ENCODE data around the gene P3H1.

Gene P3H1

DNA sequence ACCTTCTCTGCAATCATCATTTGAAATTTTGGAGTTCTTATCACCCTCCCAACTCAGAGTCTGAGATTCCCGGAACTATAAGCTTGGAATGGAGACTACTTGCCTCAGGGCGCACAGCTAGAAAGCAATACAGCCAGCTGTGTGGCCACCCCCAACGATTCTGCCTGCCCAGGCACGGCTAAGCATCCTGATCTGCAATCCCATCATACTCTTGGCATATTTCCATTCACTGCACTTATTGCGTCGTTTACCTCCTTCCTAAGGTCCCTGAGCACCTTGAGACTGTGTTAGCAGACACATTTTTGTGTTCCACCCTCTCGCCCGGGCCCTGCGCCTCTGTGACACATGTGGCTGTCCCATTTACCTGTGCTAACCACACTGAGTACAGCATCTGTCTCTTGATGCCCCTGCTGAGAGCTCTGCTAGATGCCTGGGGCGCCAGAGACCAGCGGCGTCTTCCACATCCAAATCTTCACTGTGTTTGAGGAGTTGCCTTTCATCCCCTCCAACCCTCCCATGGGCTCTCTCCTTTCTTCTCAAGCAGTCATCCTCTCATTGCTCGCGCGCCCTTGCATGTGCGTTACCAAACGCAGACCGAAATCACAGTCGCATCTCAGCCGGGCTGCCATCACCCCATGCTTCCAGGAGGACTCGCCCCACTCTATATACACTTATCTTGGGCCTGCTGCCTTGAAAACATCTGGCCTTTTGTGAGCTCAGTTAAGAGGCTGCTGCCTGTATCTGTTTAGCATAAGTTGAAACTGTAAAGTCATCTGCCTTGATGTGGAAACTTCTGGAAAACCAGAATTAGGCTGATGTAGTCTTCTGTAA, 23.3 kb downstream of the P3H1 start:
- no peaks in the 10 kb centered on the region for H3K9me3 Mint-ChIP-seq
- H3K36me3 Mint-ChIP-seq (ENCODE audit: low read depth), result peaks cover 30% of the 10 kb centered on the region
- no peaks in the 10 kb centered on the region for H3K27me3 Mint-ChIP-seq
- H3K4me3 Mint-ChIP-seq, result no peak overlapping the region
- no peak overlapping the region for H3K27ac Mint-ChIP-seq
- H3K4me1 Mint-ChIP-seq (ENCODE audit: low read depth), result no peaks in the 10 kb centered on the region
- DNase-seq, result peak; percentile 12

DNA sequence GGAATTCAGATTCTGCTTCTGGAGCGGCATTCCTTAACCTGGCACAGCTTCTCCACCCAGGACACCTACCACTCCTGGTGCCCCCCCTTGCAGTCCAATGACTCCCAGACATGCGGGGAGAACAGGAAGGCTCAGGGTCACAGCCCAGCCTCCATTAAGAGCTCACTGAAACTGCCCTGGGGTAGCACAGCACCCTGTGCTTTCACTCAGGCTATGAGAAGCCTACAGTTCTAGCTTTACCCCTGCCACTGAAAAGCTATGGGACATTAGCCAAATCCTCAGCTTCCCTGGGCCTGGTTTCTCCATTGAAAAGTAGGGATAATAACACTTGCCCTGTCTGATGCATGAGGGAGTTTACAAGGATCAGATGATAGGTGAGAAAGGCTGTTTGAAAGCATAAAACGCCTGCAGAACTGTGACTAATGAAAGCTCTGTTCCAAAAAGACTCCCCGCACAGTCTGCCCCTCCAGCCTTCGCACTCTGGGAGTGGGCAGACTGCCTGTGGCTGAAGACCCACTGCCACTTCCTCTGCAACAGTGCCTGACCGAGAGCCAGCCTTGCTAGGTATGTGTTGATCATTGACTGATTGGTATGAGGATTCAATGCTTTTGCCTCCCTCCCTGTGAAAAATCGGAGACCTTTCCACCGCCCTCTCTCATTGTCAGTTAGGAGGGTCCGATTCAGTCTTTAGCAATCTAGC, 24.1 kb downstream of the P3H1 start:
- H3K4me1 Mint-ChIP-seq (ENCODE audit: low read depth), result no peaks in the 10 kb centered on the region
- H3K27ac Mint-ChIP-seq, result no peak overlapping the region
- peaks cover 22% of the 10 kb centered on the region for H3K36me3 Mint-ChIP-seq (ENCODE audit: low read depth)
- no peaks in the 10 kb centered on the region for H3K9me3 Mint-ChIP-seq
- H3K4me3 Mint-ChIP-seq, result no peak overlapping the region
- peak; percentile 2 for DNase-seq
- no peaks in the 10 kb centered on the region for H3K27me3 Mint-ChIP-seq

DNA sequence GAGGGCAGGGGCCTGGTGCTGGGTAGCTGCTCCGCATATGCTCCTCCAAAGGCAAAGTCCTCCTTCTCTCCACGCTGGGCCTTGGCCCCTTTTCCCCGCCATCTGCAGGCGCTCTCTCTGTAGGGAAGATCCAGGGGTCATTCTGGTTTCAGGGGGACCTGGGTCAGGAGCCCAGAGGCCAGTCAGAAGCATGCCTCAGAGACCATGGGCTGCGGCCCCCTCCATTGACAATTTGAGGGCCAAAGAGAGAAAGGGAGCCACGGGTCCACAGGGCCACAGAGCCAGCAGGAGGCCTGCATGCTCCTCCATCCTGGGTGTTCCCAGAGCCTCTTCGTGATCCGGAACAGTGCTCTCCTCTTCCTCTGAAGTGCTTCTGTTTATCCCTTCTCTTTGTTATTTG, 24.7 kb downstream of the P3H1 start:
- peaks cover 3% of the 10 kb centered on the region for H3K4me1 Mint-ChIP-seq (ENCODE audit: low read depth)
- H3K27ac Mint-ChIP-seq, result no peak overlapping the region
- H3K36me3 Mint-ChIP-seq (ENCODE audit: low read depth), result peaks cover 16% of the 10 kb centered on the region
- DNase-seq, result no peak
- H3K4me3 Mint-ChIP-seq, result no peak overlapping the region
- H3K27me3 Mint-ChIP-seq, result no peaks in the 10 kb centered on the region
- no peaks in the 10 kb centered on the region for H3K9me3 Mint-ChIP-seq

DNA sequence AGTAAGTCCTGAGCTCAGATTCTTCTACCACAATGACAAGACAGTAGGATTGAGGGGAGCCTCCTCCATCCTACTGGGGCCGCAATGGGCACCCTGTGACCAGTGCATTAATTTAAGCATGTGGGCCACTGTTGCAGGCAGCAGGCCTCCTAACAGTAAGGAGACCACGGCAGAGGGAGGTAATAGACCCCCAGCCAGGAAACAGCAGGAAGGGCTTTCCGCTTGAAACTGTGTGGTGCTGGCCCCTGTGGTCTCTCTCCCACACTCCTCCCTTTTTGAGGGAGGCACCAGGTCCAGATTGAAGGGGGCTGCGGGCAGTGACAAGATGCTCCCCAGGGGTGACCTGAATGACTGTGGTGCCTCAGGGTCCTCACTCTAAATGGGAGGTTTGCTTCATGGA, 25.1 kb downstream of the P3H1 start:
- Mint-ChIP-seq H3K4me3 (no peak overlapping the region), H3K4me1 (ENCODE audit: low read depth) (peaks cover 6% of the 10 kb centered on the region), H3K27me3 (no peaks in the 10 kb centered on the region), H3K36me3 (ENCODE audit: low read depth) (peaks cover 12% of the 10 kb centered on the region), H3K9me3 (no peaks in the 10 kb centered on the region), H3K27ac (no peak overlapping the region)
- DNase-seq, result no peak

DNA sequence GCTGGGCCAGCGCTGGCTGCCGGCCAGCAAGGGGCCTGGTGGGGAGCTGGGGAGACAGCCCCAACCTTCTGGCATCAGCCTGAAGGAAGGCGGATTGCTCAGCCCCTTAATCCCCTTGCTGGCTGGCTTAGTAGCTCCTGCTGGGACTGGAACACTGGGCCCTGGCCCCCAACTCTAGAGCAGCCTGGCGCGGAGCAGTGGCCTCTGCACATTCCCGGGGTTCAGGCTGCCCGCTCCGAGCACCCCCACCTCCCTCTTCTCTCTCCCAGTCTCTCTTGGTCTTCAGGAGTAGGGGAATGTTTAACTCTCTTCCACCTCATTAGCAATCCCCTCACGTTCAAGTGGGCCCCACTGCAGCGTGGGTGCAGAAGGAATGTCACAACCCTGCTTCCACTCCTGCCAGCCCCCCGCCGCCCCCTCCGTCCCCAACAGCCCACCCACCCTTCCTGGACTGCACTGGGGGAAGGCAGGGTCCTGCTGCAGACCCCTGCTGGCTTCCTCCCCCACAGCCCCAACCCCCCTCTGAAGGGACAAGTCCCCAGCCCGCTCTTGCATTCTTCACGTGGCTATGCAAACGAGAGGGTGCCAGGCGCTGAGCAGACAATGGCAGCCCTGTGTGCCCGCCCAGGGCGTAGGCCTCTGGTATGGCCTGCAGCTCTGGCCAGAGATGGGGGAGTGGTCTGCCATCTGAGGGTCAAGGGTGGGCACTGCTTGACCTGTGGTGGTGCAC, 25.8 kb downstream of the P3H1 start:
- no peak overlapping the region for H3K27ac Mint-ChIP-seq
- no peaks in the 10 kb centered on the region for H3K27me3 Mint-ChIP-seq
- DNase-seq, result no peak
- H3K4me1 Mint-ChIP-seq (ENCODE audit: low read depth), result peaks cover 6% of the 10 kb centered on the region
- no peak overlapping the region for H3K4me3 Mint-ChIP-seq
- H3K36me3 Mint-ChIP-seq (ENCODE audit: low read depth), result peaks cover 5% of the 10 kb centered on the region
- H3K9me3 Mint-ChIP-seq, result no peaks in the 10 kb centered on the region

DNA sequence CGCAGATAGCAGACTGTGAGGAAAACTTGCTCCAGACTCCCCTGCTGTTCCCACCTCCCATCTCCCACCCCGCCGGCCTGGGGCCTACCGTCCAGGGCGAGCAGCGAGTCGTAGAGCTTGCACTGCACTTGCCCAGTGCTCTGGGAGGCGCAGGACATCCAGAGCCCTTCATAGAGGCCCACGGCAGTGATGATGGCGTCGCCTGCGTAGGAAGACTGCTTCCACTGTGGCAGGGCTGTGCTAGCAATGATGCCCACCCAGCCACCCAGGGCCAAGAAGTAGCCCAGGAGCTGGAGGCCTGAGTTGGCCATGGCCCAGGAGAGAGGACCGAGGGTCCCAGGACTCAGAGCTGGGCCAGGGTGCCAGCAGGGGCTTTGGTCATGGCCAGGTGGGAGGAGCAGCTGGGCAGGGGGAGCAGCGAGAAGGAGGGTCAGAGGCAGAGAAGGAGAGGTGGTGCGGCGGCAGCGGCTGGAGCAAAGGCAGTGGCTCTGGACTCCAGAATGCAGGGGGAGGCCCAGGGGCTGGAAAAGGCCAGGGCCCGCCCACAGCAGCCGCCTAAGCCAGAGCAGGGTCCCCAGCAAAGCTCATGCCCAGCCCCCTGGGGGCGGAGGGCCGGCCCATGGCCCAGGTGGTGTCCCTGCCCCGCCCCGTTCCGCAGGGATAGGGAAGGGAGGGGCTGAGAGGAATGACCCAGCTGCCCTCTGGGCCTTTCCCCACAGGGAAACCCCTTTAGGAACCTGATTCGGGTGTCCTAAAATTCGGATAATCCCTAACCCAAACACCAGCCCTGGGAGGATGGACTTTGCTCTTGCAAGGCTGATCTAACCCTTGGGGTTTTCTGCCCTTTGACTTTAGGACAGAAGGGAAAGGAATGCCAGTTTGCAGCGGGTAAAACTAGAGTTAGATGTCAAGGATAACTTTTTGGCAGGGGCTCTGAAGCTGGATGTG, 26.8 kb downstream of the P3H1 start, which contains the start of gene CLDN19:
Gene CLDN19, minus strand, starts transcription at position 484 of the 948 bp plus-strand sequence. Its CDS starts 173 bp downstream, at position 311.
- Mint-ChIP-seq H3K27ac (no peak within 1 kb of the TSS), H3K4me1 (ENCODE audit: low read depth) (peaks cover 6% of the 10 kb centered on the region), H3K27me3 (no peaks in the 10 kb centered on the region), H3K4me3 (no peak within 1 kb of the TSS), H3K9me3 (no peaks in the 10 kb centered on the region), H3K36me3 (ENCODE audit: low read depth) (no peaks in the 10 kb centered on the region)
- no peak for DNase-seq

DNA sequence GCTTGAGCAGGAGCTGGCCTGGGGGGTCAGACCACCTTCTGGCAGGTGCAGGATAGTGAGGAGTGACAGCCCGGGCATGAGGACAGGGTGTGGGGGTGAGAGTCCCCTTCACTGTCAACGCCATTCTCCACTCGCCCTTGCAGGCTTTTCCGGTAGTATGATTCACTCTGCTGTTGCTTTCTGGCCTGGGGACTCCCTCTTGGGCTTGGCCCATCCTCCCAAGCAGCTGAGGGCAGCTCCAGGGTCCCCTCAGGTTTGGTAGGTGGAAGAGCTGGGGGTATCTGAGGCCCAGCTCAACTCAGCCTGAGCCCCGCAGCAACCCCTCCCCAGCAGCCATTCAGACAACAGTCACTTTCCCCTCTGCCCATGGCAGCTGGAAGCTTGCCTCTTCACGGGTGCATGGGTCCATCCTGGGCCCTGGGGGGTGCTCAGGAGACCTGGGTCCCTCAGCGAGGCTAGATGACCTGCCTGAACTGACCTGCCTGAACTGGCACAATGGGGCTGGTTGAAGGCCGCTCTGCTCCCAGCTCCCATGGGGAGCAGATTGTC, 28.1 kb downstream of the P3H1 start:
- no peaks in the 10 kb centered on the region for H3K9me3 Mint-ChIP-seq
- no peak overlapping the region for H3K4me3 Mint-ChIP-seq

DNA sequence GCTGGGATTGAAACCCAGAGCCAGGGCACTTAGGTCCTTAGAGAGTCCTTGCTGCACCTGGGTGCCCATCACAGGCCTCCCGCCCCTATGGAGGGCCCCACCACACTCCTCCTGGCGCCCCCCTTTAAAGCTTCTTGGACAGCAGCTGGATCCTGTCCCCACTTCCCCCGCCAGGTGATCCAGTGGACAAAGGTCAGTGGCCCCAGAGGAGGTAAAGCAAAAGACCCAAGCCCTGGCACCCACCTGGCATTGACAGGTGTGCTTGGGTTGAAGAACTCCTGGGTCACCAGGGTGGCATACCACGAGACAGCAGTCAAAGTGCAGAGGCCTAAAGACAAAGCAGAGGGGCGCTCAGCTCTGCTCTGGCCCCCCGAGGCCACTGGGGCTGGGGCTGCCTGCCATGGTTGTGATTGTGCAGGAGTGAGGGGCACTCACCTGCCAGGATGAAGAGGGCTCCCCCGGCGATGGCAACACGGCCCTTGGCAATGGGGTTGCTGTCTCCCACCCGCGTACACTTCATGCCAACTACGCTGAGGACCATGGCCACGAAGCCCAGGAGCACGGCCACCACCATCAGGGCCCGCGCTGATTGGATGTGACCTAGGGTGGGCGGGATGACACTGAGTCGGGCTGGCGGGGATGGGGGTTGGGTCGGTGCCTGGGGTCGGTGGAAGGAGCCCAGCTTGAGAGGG, 28.7 kb downstream of the P3H1 start:
- Mint-ChIP-seq H3K36me3 (ENCODE audit: low read depth) (no peaks in the 10 kb centered on the region), H3K27ac (no peak overlapping the region), H3K4me1 (ENCODE audit: low read depth) (peaks cover 6% of the 10 kb centered on the region), H3K4me3 (no peak overlapping the region), H3K27me3 (no peaks in the 10 kb centered on the region), H3K9me3 (no peaks in the 10 kb centered on the region)
- no peak for DNase-seq

More for the DNA sequence above, 28.1 kb downstream of the P3H1 start:
- no peak for DNase-seq
- H3K27me3 Mint-ChIP-seq, result no peaks in the 10 kb centered on the region
- no peaks in the 10 kb centered on the region for H3K36me3 Mint-ChIP-seq (ENCODE audit: low read depth)
- no peak overlapping the region for H3K27ac Mint-ChIP-seq
- H3K4me1 Mint-ChIP-seq (ENCODE audit: low read depth), result peaks cover 6% of the 10 kb centered on the region

DNA sequence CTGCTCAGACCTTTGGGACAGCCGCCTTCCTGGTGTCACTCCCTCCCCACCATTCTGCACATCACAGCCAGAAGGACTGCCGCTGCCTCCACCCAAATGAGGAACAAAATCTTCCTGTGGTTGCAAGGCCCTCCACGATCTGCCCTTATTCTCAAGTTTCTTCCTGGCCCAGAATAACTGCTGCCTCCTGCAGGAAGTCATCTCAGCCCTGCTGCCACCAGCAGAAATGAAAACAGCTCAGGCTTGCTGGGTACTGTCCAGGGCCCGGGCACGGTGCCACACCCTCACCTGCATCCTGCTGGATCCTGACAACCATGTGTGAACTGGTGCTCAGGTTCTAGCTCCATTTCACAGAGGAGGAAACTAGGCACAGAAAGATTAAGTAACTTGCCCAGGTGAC, 29.6 kb downstream of the P3H1 start:
- no peak overlapping the region for H3K4me3 Mint-ChIP-seq
- no peak overlapping the region for H3K27ac Mint-ChIP-seq
- no peak for DNase-seq
- peaks cover 6% of the 10 kb centered on the region for H3K4me1 Mint-ChIP-seq (ENCODE audit: low read depth)
- H3K27me3 Mint-ChIP-seq, result no peaks in the 10 kb centered on the region
- no peaks in the 10 kb centered on the region for H3K9me3 Mint-ChIP-seq
- H3K36me3 Mint-ChIP-seq (ENCODE audit: low read depth), result no peaks in the 10 kb centered on the region

DNA sequence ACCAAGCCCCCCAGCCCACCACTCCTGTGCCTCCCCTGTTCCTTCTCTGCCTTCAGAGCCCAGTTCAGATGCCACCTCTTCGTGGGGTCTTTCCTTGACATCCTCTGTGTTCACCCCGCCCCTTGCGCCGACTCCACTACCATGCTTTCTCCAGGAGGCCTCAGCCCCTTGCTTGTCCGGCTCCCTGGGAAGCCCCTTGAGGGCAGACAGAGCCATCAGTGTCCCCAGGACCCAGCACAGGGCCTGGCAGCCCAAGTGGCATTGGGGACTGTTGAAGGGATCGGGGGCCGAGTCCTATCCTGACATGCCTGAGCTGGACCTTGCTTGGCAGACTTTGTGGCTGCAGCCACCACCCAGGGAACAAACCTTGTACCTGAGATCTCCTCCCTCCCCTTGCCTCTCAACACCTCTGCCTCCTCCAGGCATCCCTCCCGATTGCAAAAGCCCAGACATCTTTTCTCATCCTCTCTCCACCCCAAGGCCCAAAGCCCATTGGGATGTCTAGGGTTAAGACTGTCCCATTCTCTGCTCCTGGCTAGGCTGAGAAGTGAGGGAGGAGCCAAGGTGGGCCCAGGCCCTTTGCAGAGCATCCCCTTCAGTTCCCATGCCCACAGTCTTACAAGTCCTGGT, 30.1 kb downstream of the P3H1 start:
- Mint-ChIP-seq H3K9me3 (no peaks in the 10 kb centered on the region), H3K27me3 (no peaks in the 10 kb centered on the region), H3K4me3 (no peak overlapping the region), H3K27ac (no peak overlapping the region), H3K4me1 (ENCODE audit: low read depth) (peaks cover 6% of the 10 kb centered on the region), H3K36me3 (ENCODE audit: low read depth) (no peaks in the 10 kb centered on the region)
- no peak for DNase-seq

DNA sequence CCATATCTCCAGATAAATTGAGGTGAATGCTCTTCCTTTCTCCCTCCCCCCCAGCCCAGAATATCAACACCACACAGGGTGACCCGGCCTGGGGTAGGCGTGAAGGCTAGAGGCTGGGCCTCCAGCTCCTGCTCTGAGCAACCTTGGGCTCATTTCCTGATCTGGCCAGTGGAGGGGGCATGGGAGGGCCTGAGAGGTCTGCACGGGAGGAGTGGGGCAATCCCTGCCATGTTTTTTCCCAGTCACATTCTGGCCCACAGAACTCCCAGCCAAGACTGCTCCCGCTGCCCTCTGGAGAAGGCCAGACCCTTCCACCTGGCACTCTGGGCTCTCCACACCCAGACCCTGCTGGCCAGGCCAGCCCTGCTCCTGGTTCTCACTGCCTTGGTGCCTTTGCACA, 30.7 kb downstream of the P3H1 start:
- no peak overlapping the region for H3K4me3 Mint-ChIP-seq
- H3K4me1 Mint-ChIP-seq (ENCODE audit: low read depth), result peaks cover 6% of the 10 kb centered on the region
- H3K9me3 Mint-ChIP-seq, result no peaks in the 10 kb centered on the region
- DNase-seq, result no peak
- H3K27ac Mint-ChIP-seq, result no peak overlapping the region
- H3K36me3 Mint-ChIP-seq (ENCODE audit: low read depth), result no peaks in the 10 kb centered on the region
- H3K27me3 Mint-ChIP-seq, result no peaks in the 10 kb centered on the region

DNA sequence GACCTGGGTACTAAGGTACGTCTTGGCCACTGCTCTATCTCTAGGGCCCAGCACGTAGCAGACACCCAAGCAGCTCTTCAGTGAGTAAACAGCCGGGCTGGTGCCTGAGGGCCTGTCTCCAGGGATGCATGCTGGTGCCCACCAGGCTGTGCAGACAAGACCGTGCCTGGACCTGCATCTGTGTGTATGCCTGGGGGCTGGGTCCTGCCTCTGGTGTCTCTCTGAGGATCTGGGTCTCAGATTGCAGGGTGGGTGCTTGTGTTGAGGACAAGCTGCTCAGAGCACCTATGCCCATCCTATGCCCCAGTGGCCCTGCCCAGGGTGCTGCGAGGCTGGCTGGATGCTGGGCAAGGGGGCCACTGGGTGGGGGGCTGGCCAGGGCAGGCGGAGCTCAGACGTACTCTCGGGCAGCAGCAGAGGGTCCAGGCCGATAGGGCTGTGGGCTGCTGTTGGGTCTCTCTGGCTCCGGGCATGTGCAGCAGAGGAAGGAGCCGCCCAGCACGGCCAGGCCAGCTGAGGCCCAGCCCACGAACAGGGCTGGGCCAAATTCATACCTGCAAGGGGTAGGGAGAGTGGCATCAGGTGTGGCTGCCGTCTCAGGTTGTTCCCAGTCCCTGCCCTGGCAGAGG, 31.2 kb downstream of the P3H1 start:
- DNase-seq, result no peak
- Mint-ChIP-seq H3K4me3 (no peak overlapping the region), H3K27ac (no peak overlapping the region), H3K9me3 (no peaks in the 10 kb centered on the region), H3K36me3 (ENCODE audit: low read depth) (no peaks in the 10 kb centered on the region), H3K27me3 (no peaks in the 10 kb centered on the region), H3K4me1 (ENCODE audit: low read depth) (peaks cover 8% of the 10 kb centered on the region)

DNA sequence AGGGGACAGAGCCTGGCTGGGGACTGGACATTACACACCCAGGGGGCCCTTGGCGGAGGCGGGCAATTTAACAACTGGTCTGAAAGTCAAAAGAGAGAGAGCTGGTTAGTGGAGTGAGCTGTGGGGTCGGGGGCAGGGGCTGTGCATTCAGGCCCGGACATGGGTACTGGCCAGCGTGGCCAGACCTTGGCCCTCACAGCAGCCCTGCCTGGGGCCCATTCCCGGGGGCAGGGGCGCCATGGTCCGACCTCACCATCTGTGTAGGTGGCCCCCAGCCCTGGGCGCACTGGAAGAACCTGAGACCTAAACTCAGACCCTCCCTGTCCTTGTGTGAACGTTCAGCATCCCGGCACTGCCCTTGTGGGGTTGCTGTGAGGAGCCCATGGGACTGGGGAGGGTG, 31.8 kb downstream of the P3H1 start:
- no peaks in the 10 kb centered on the region for H3K9me3 Mint-ChIP-seq
- no peak overlapping the region for H3K4me3 Mint-ChIP-seq
- no peaks in the 10 kb centered on the region for H3K36me3 Mint-ChIP-seq (ENCODE audit: low read depth)
- H3K27ac Mint-ChIP-seq, result no peak overlapping the region
- H3K27me3 Mint-ChIP-seq, result no peaks in the 10 kb centered on the region
- DNase-seq, result no peak
- peaks cover 8% of the 10 kb centered on the region for H3K4me1 Mint-ChIP-seq (ENCODE audit: low read depth)
